Liver (tissue), 3 donors: ENCODE results near the gene TXNDC11.

Experiments
- EGR1 ChIP-seq, 2 donors: IDR thresholded peaks; 2 replicates each; pipeline ENCODE4 v1.6.1; 2016 to 2018; ENCODE audit warnings: antibody characterized with exemption in 2 of 2, low read depth in 2 of 2
- FOXA1 ChIP-seq: IDR thresholded peaks from 2 replicates; pipeline ENCODE4 v1.6.1; 2016; ENCODE audit warnings: antibody characterized with exemption
- HNF4A ChIP-seq, 2 donors: conservative IDR thresholded peaks; 2 replicates each; pipeline ENCODE4 v1.6.1; 2016; ENCODE audit warnings: antibody characterized with exemption in 2 of 2, mild to moderate bottlenecking in 2 of 2
- JUND ChIP-seq, 2 donors: IDR thresholded peaks; 2 replicates each; pipeline ENCODE4 v1.6.1; 2016; ENCODE audit warnings: antibody characterized with exemption in 2 of 2
- RAD21 ChIP-seq, 2 donors: IDR thresholded peaks; 2 replicates each; pipeline ENCODE4 v1.6.1; 2016; ENCODE audit warnings: antibody characterized with exemption in 2 of 2, mild to moderate bottlenecking in 2 of 2
- RXRA ChIP-seq, 2 donors: IDR thresholded peaks; 2 replicates each; pipeline ENCODE4 v1.6.1; 2017 to 2018; ENCODE audit warnings: antibody characterized with exemption in 2 of 2, mild to moderate bottlenecking in 1 of 2
- YY1 ChIP-seq: IDR thresholded peaks from 2 replicates; pipeline ENCODE4 v1.6.1; 2016; ENCODE audit warnings: antibody characterized with exemption, mild to moderate bottlenecking
- TF ChIP-seq, protein P1 (sequence below): fragments of 150-350 bp; IDR thresholded peaks from 2 replicates; pipeline ENCODE4 v1.5.1; 2017; ENCODE audit warnings: improper control_type of control experiment, low read depth, low read length; ENCODE audit not compliant: missing input control
- TF ChIP-seq, protein P2 (sequence below): IDR thresholded peaks from 2 replicates; pipeline ENCODE4 v1.6.1; 2016; ENCODE audit warnings: antibody characterized with exemption
- TF ChIP-seq, protein P3 (sequence below): IDR thresholded peaks from 2 replicates; pipeline ENCODE4 v1.6.1; 2016; ENCODE audit warnings: antibody characterized with exemption
- TF ChIP-seq, protein P4 (sequence below): IDR thresholded peaks from 2 replicates; pipeline ENCODE4 v1.6.1; 2016; ENCODE audit warnings: antibody characterized with exemption
- donor health status: healthy.
- donor health status: healthy.

DNA sequence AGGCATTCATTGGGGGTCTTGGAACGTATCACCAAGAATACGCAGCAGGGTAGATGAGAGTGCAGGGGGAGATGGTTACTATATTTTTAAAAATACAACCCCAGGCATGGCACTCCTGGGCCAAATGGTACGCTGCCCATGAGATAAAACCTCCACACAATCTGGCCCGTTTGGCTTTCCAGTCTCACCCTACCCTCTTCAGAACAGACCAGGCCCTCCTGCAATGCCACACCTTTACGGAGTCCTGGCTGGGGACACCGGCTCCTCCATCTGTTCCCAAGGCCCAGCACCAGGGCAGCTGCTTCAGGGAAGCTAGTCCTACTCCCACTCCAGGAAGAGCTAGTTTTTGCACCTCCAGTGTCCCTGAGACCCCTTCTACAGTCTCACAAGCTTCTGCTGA is 50.0 kb downstream of the TXNDC11 start:
- TF ChIP-seq, protein P1, sequence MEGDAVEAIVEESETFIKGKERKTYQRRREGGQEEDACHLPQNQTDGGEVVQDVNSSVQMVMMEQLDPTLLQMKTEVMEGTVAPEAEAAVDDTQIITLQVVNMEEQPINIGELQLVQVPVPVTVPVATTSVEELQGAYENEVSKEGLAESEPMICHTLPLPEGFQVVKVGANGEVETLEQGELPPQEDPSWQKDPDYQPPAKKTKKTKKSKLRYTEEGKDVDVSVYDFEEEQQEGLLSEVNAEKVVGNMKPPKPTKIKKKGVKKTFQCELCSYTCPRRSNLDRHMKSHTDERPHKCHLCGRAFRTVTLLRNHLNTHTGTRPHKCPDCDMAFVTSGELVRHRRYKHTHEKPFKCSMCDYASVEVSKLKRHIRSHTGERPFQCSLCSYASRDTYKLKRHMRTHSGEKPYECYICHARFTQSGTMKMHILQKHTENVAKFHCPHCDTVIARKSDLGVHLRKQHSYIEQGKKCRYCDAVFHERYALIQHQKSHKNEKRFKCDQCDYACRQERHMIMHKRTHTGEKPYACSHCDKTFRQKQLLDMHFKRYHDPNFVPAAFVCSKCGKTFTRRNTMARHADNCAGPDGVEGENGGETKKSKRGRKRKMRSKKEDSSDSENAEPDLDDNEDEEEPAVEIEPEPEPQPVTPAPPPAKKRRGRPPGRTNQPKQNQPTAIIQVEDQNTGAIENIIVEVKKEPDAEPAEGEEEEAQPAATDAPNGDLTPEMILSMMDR: no peak
- no peak for TF ChIP-seq FOXA1
- no peak for TF ChIP-seq RAD21 (IDR thresholded peaks at IDR 0.05)
- TF ChIP-seq, protein P2, sequence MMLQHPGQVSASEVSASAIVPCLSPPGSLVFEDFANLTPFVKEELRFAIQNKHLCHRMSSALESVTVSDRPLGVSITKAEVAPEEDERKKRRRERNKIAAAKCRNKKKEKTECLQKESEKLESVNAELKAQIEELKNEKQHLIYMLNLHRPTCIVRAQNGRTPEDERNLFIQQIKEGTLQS: no peak
- TF ChIP-seq, protein P3, sequence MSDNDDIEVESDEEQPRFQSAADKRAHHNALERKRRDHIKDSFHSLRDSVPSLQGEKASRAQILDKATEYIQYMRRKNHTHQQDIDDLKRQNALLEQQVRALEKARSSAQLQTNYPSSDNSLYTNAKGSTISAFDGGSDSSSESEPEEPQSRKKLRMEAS: no peak
- TF ChIP-seq JUND (IDR thresholded peaks at IDR 0.05): no peak
- TF ChIP-seq HNF4A (conservative IDR thresholded peaks at IDR 0.05): no peak
- no peak for TF ChIP-seq YY1
- no peak for TF ChIP-seq EGR1 (IDR thresholded peaks at IDR 0.05; ENCODE audit: low read depth in 2 of 2)
- TF ChIP-seq, protein P4, sequence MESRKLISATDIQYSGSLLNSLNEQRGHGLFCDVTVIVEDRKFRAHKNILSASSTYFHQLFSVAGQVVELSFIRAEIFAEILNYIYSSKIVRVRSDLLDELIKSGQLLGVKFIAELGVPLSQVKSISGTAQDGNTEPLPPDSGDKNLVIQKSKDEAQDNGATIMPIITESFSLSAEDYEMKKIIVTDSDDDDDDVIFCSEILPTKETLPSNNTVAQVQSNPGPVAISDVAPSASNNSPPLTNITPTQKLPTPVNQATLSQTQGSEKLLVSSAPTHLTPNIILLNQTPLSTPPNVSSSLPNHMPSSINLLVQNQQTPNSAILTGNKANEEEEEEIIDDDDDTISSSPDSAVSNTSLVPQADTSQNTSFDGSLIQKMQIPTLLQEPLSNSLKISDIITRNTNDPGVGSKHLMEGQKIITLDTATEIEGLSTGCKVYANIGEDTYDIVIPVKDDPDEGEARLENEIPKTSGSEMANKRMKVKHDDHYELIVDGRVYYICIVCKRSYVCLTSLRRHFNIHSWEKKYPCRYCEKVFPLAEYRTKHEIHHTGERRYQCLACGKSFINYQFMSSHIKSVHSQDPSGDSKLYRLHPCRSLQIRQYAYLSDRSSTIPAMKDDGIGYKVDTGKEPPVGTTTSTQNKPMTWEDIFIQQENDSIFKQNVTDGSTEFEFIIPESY: no peak
- TF ChIP-seq RXRA (IDR thresholded peaks at IDR 0.05): no peak
